Measurements from ENCODE around the gene MUC2.

- no peak for TF ChIP-seq POLR2A (IDR thresholded peaks at IDR 0.05)
- TF ChIP-seq CTCF (IDR thresholded peaks at IDR 0.05), result no peak
These were observed 19.5 kb upstream of the MUC2 start for GRCh38 chr11:1055109-1055703.

Measured in vagina (tissue), 2 donors.